HG03196 (cell line): ENCODE measurements around the gene C10orf67.
"Not testable (repeated sequence)": the region's sequence is repeated elsewhere in the genome, so short reads cannot be mapped to it uniquely, and the experiment has no call there.

Source experiments
- ATAC-seq: cut with Tn5 transposase; IDR thresholded peaks from one replicate; pipeline ENCODE4 v1.9.1; 2021; ENCODE audit not compliant: unreplicated experiment

C10orf67 gene

DNA sequence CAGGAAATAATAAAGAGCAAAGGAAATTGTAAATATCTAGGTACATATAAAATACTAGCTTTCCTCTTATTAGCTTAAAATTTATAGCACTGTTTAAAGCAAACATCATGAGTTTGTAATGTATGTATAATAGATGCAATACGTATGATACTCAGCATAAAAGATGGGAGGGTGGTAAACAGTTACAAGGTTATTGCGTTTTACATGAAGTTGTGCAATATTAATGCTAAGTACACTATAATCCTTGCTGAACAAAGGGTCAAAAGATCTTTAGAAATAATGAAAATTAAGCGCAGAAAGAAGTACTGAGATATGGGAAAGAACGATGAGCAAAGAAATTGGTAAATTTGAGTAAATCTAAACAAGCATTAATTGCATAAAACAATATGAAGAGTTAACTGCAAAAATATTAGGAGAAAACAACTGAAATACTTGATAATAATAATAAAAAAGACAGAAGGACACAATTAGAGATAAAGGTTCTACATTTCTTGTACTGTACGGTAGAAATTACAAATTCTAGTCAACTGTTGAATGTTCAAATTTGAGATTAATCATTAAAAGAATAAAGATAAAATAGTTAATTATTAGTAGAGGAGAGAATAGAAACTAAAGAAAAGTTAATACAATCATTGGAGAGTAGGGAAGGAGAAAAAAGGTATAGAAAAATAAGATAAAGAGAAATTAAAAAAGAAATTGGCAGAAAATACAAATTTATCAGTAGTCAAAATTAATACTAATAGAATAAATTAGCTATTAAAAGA is 17.9 kb downstream of the C10orf67 start:
- no peak for ATAC-seq

- ATAC-seq, result peak; percentile 81
These were observed 19.5 kb downstream of the C10orf67 start for GRCh38 chr10:23325132-23325531.

GRCh38 chr10:23324351-23324750 is 20.2 kb downstream of the C10orf67 start:
- no peak for ATAC-seq

DNA sequence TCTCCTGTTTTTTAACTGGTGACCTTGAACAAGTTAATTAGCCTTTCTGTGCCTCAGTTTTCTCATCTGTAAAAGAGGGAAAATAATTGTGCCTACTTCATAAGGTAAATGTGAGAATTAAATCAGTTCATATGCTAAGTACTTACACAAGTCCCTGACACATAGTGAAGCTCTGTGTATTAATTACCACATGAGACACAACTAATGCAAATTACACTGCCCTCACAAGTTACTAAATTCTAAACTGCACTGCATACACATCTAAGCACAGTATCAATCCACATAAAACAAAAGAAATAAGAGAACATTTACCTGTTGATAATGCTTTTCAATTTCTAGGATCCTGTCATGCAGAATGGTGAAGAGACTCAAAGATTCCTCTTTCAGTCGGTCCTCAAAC is 22.5 kb downstream of the C10orf67 start:
- no peak for ATAC-seq

- ATAC-seq, result no peak
These were observed 24.8 kb downstream of the C10orf67 start for GRCh38 chr10:23319835-23320234.

DNA sequence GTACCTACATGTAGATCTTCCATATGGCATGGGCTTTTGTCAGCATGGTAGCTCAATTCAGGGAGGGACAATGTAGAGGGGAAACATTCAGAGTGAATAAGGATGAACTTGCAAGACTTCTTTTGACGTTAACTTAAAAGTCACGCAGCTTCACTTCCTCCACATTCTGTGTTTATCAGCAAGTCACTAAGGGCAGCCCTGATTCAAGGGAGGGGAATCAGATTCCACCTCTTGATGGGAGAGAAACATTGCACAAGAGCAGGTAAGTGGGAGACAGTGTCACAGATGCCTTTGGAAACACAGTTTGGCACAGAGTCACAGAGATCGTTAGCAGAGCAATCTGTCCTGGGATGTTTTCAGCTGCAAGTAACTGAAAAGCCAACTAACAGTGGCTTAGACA is 26.2 kb downstream of the C10orf67 start:
- ATAC-seq, result no peak

GRCh38 chr10:23317416-23317815 is 27.2 kb downstream of the C10orf67 start:
- no peak for ATAC-seq

- no peak for ATAC-seq
These were observed 28.2 kb downstream of the C10orf67 start for GRCh38 chr10:23316406-23316805.

- no peak for ATAC-seq
These were observed 28.6 kb downstream of the C10orf67 start for GRCh38 chr10:23315966-23316365.

GRCh38 chr10:23314835-23315239 is 29.8 kb downstream of the C10orf67 start:
- no peak for ATAC-seq

DNA sequence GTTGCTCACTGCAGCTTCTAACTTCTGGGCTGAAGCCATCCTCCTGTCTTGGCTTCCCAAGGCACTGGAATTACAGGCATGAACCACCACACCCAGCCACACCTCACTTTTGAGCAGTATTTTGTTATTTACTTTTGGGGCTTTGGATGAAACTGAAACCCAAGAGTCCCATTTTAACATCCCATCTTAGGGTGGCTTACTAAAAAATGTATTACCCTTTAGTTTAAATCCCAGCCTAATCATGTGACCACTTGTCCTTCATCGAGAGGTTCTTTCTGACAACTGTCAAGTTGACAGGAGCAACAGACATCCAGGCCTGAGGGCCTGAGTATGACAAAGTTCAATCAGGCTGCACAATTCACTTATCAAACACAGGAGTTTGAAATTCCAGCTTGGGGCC is 33.6 kb downstream of the C10orf67 start:
- ATAC-seq, result no peak

DNA sequence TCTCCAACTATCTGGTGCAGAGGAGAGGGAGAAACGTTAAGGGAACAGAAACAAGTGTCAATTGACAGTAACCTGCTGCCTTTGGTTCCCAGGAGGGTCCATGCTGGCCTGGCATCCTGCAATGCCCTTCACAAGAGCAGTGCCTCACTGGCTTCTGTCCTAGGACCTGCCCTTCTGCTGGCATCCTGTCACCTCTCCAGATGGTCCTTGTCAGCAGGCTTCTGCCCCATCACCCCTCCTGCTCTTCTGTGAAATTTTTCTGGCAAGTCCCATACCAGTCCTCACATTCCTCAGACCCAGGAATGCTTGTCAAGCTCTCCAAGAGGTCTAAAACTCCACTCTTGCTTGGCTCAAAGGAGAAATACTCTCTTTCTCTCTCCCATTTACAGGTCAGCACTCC is 34.2 kb downstream of the C10orf67 start:
- no peak for ATAC-seq

- not testable (repeated sequence) for ATAC-seq
These were observed 44.6 kb downstream of the C10orf67 start for GRCh38 chr10:23299961-23300360.

- ATAC-seq, result no peak
These were observed 49.9 kb downstream of the C10orf67 start for GRCh38 chr10:23294638-23295247.

- ATAC-seq, result no peak
These were observed 50.5 kb downstream of the C10orf67 start for GRCh38 chr10:23293973-23294590.

- no peak for ATAC-seq
These were observed 51.4 kb downstream of the C10orf67 start for GRCh38 chr10:23293145-23293724.

DNA sequence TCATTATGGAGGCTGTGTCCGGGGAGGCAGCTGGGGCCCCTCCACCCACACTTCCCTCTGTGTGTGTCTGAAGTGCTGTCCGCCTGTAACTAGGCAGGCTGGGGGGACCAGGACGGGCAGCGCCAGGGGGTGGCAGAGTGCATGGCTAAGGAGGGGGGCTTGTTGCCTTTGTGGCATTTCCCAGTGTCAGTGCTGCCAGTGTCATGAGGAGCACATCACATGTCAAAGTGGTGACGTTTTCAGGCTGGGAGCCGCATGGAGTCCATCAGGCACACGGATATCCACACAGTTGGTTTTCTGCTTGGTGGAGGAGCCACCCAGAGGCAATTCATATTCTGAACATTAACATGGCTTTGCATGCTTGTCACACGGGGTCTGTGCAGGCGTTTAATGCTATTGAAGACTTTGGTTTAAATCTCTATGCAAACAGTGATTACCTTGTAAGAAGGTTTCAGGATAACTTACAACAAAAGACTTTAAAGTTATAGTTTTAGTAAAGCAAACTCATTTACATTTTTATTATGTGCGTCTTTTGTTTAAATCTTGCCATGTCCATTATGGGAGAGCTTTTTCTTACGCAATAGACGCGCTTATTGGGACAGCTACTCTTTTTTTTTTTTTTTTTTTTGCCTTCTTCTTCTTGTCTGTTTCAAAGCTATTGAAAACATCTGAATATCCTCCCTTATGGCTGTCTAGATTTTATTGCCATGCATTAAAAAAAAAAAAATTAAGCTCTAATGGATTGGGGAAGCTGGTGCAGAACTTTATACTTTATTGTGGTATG is 52.9 kb downstream of the C10orf67 start:
- ATAC-seq, result no peak

DNA sequence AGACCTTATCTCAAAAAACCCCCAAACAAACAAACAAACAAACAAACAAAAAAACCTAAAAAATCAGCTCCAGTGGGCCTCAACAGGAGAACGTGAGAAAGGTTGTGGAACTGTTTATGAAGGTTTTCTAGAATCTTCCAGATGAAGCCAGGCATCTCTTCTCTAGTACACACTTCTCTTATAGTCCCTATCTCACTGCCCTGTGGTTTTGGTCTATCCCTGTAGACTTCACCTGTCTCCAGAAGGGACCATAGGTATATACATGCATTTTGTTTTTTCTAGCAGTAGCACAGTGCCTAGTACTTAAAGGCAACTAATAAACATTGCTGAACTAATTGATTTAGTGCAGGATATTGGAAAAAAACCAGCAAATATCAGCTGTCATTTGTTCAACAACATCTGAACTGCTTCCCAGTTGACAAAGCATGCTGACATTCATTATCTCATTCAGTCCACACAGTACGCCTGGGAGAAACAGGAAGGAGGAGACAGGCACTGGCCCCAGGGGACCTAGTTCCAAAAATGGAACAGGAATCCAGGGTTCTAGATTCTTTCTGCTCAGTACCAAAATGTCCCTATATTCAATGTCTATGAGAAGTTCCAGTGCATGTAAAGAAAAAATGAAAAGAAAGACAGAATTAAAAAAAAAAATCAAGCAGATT is 59.8 kb downstream of the C10orf67 start:
- no peak for ATAC-seq

DNA sequence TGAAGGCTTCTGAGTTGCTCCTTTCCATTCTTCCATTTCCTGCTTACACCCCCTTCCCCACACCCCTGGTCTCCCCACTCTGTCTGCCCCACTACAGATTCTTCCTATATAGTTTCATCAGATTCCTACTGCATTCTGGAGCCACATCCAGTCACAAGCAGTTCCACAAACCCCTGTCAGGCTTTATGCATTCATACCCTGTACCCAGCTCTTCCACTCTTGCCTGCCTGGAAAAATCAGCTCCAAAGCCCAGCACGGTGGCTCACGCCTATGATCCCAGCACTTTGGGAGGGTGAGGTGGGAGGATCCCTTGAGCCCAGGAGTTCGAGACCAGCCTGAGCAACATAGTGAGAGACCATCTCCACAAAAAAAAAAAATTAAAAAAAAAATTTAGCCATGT is 60.4 kb downstream of the C10orf67 start:
- no peak for ATAC-seq

DNA sequence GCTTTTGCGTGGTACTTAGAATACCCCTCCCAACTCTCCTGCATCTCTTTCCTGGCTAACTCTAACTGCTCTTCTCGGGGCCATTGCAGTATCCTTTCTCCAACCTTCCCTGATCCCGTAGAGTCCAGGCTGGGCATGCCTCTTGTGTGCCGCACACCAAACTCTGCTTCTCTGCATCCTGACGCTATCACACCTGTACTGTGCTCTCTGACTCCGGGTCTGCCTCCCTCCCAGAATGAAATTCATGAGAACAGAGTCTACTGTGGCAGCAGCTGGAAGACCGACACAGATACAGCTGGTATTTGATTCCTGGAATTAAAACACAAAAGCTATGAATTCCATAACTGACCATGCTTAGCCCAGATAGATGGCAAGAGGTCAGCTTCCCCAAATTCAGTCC is 60.9 kb downstream of the C10orf67 start:
- no peak for ATAC-seq

GRCh38 chr10:23281044-23281433 is 63.6 kb downstream of the C10orf67 start:
- no peak for ATAC-seq
